Activated gamma-delta T cell treated with anti-CD3 and anti-CD28 coated beads, Interleukin-2, amount 50 U/mL, for 16 hours (primary cell): ENCODE results near the gene SORL1.

Experiments
- DNase-seq: peaks from one replicate; pipeline ENCODE4 v3.0.0-alpha.2; 2020; ENCODE audit warnings: low read depth

Gene SORL1

GRCh38 chr11:121656328-121657090 is 204.4 kb downstream of the SORL1 start:
- no peak for DNase-seq

- no peak for DNase-seq
These were observed 205.0 kb downstream of the SORL1 start for GRCh38 chr11:121657146-121657545.

GRCh38 chr11:121659811-121660210 is 207.7 kb downstream of the SORL1 start:
- DNase-seq: no peak

- DNase-seq: no peak
These were observed 209.9 kb downstream of the SORL1 start for GRCh38 chr11:121661880-121662486.

- DNase-seq: no peak
These were observed 212.0 kb downstream of the SORL1 start for GRCh38 chr11:121664144-121664543.

- DNase-seq: no peak
These were observed 213.2 kb downstream of the SORL1 start for GRCh38 chr11:121665206-121665838.

GRCh38 chr11:121667836-121668235 is 215.7 kb downstream of the SORL1 start:
- no peak for DNase-seq

GRCh38 chr11:121669422-121669821 is 217.3 kb downstream of the SORL1 start:
- DNase-seq: no peak

GRCh38 chr11:121670266-121670665 is 218.2 kb downstream of the SORL1 start:
- no peak for DNase-seq

- DNase-seq: no peak
These were observed 218.7 kb downstream of the SORL1 start for GRCh38 chr11:121670805-121671282.

GRCh38 chr11:121671283-121672168 is 219.4 kb downstream of the SORL1 start:
- no peak for DNase-seq

- DNase-seq: no peak
These were observed 220.7 kb downstream of the SORL1 start for GRCh38 chr11:121672630-121673487.

- no peak for DNase-seq
These were observed 229.6 kb downstream of the SORL1 start for GRCh38 chr11:121681550-121682268.
